HEK293T (cell line): ENCODE results near the gene TNNC2.

ENCODE experiments used
- CTCF ChIA-PET: fragments of 350-600 bp; formaldehyde crosslinking; extraction: SDS; loops from one replicate; lab custom pipeline; 2021; ENCODE audit warnings: antibody characterized with exemption, inconsistent platforms; lab: Yijun Ruan, JAX
- POLR2A ChIA-PET: fragments of 350-600 bp; formaldehyde crosslinking; extraction: SDS; loops from one replicate; lab custom pipeline; 2020; ENCODE audit warnings: antibody characterized with exemption, inconsistent platforms; lab: Yijun Ruan, JAX
- DNase-seq: peaks from one replicate; pipeline ENCODE4 v3.0.0; 2012; ENCODE audit warnings: mixed read lengths; ENCODE audit errors: extremely low spot score
- ARNT ChIP-seq: fragments of 450-650 bp; IDR thresholded peaks from 2 replicates; pipeline ENCODE4 v1.6.1; 2017; ENCODE audit warnings: mild to moderate bottlenecking
- BHLHE40 ChIP-seq: fragments of 450-650 bp; IDR thresholded peaks from 2 replicates; pipeline ENCODE4 v1.6.1; 2016; ENCODE audit warnings: mild to moderate bottlenecking, moderate library complexity, borderline replicate concordance
- CTBP1 ChIP-seq: fragments of 450-650 bp; IDR thresholded peaks from 2 replicates; pipeline ENCODE4 v1.6.1; 2016; ENCODE audit warnings: borderline replicate concordance
- ELF4 ChIP-seq: fragments of 450-650 bp; IDR thresholded peaks from 2 replicates; pipeline ENCODE4 v1.6.1; 2017; ENCODE audit warnings: antibody characterized with exemption
- FOXA1 ChIP-seq: fragments of 450-650 bp; IDR thresholded peaks from 2 replicates; pipeline ENCODE4 v1.6.1; 2016; ENCODE audit warnings: mild to moderate bottlenecking
- FOXK2 ChIP-seq: fragments of 450-650 bp; IDR thresholded peaks from 2 replicates; pipeline ENCODE4 v1.6.1; 2016; ENCODE audit warnings: mild to moderate bottlenecking
- FOXM1 ChIP-seq: fragments of 450-650 bp; IDR thresholded peaks from 2 replicates; pipeline ENCODE4 v1.6.1; 2017; ENCODE audit warnings: mild to moderate bottlenecking, borderline replicate concordance
- HDGF ChIP-seq: fragments of 450-650 bp; IDR thresholded peaks from 2 replicates; pipeline ENCODE4 v1.6.1; 2017; ENCODE audit warnings: antibody characterized with exemption, borderline replicate concordance
- L3MBTL2 ChIP-seq: fragments of 450-650 bp; conservative IDR thresholded peaks from 2 replicates; pipeline ENCODE4 v1.6.1; 2016; ENCODE audit warnings: mild to moderate bottlenecking
- LEF1 ChIP-seq: fragments of 450-650 bp; IDR thresholded peaks from 2 replicates; pipeline ENCODE4 v1.6.1; 2017; ENCODE audit warnings: mild to moderate bottlenecking, borderline replicate concordance
- NFRKB ChIP-seq: fragments of 450-650 bp; IDR thresholded peaks from 2 replicates; pipeline ENCODE4 v1.6.1; 2016; ENCODE audit warnings: mild to moderate bottlenecking, moderate library complexity
- PKNOX1 ChIP-seq: fragments of 450-650 bp; IDR thresholded peaks from 2 replicates; pipeline ENCODE4 v1.6.1; 2016
- SP1 ChIP-seq: fragments of 450-650 bp; IDR thresholded peaks from 2 replicates; pipeline ENCODE4 v1.6.1; 2017
- SUZ12 ChIP-seq: fragments of 450-650 bp; IDR thresholded peaks from 2 replicates; pipeline ENCODE4 v1.6.1; 2016; ENCODE audit warnings: mild to moderate bottlenecking
- TARDBP ChIP-seq: fragments of 450-650 bp; IDR thresholded peaks from 2 replicates; pipeline ENCODE4 v1.6.1; 2016
- ZNF384 ChIP-seq: fragments of 450-650 bp; IDR thresholded peaks from 2 replicates; pipeline ENCODE4 v1.6.1; 2016

TNNC2 gene

GRCh38 chr20:45859916-45860315 lies 32.8 kb upstream of the TNNC2 start:
- no peak for DNase-seq
- TF ChIP-seq NFRKB (no peak), FOXA1 (no peak), ELF4 (no peak), ARNT (no peak), FOXM1 (no peak)
- POLR2A ChIA-PET, result interaction anchor here (2.1 kb wide), 1 partner anchor 27 kb away, joined by 6 read pairs; the partner anchor contains the start of gene SNX21
- CTCF ChIA-PET, result no interaction called here

- POLR2A ChIA-PET, result interaction anchor here (0.9 to 2.9 kb wide), 7 partner anchors 21 to 77 kb away, joined by 3 to 9 read pairs (median 6); partner anchors contain the start of genes PCIF1, SNX21 and ZSWIM1
- DNase-seq, result peak; percentile 70
- CTCF ChIA-PET, result no interaction called here
- TF ChIP-seq L3MBTL2 (no peak; the same call in 1 of the 2 replicates), TARDBP (no peak)
Observed at GRCh38 chr20:45857882-45858216, 30.7 kb upstream of the TNNC2 start.

GRCh38 chr20:45857114-45857881 lies 30.2 kb upstream of the TNNC2 start, which contains the start of the genes ACOT8 and ZSWIM3:
Gene ACOT8, minus strand, starts transcription at chr20:45857392. Its CDS starts 77 bp downstream, at chr20:45857315.
Gene ZSWIM3, plus strand, starts transcription at chr20:45857614. Its CDS starts 212 bp downstream, at chr20:45857826.
- CTCF ChIA-PET, result no interaction called here
- TF ChIP-seq ELF4, result peak; percentile 84
- 0 out of 2 replicates have a peak, but pooled peaks have one; percentile 35 for TF ChIP-seq LEF1
- 0 out of 2 replicates have a peak, but pooled peaks have one; percentile 23 for TF ChIP-seq FOXM1
- no peak for TF ChIP-seq SUZ12
- peak; percentile 48 for TF ChIP-seq L3MBTL2
- no peak for TF ChIP-seq BHLHE40
- TF ChIP-seq HDGF, result 0 out of 2 replicates have a peak, but pooled peaks have one; percentile 32
- TF ChIP-seq PKNOX1, result peak; percentile 100
- POLR2A ChIA-PET, result interaction anchor here (0.8 to 2.9 kb wide), 13 partner anchors 13 to 77 kb away, joined by 3 to 9 read pairs (median 5); partner anchors contain the start of genes PCIF1, SNX21, UBE2C and ZSWIM1
- peak; percentile 99 for DNase-seq

GRCh38 chr20:45853484-45853883 lies 26.4 kb upstream of the TNNC2 start:
- ChIA-PET CTCF (no interaction called here), POLR2A (no interaction called here)
- DNase-seq, result no peak
- TF ChIP-seq HDGF (no peak), FOXM1 (no peak), FOXK2 (no peak), NFRKB (no peak), CTBP1 (no peak), ZNF384 (no peak), ARNT (no peak), SP1 (no peak), L3MBTL2 (no peak), FOXA1 (no peak), BHLHE40 (no peak), TARDBP (no peak)

GRCh38 chr20:45852326-45852725 lies 25.2 kb upstream of the TNNC2 start:
- TF ChIP-seq ZNF384, result no peak
- no peak for TF ChIP-seq SP1
- no peak for TF ChIP-seq TARDBP
- no peak for TF ChIP-seq HDGF
- TF ChIP-seq FOXA1, result no peak
- no peak for TF ChIP-seq ARNT
- TF ChIP-seq SUZ12, result no peak
- no peak for TF ChIP-seq BHLHE40
- no peak for TF ChIP-seq ELF4
- TF ChIP-seq FOXM1, result no peak
- no peak for TF ChIP-seq CTBP1
- TF ChIP-seq LEF1, result no peak
- TF ChIP-seq PKNOX1, result no peak
- TF ChIP-seq FOXK2, result no peak
- TF ChIP-seq NFRKB, result no peak
- TF ChIP-seq L3MBTL2, result no peak
- CTCF ChIA-PET, result interaction anchor here (0.6 kb wide), 1 partner anchor 82 kb away, joined by 3 read pairs; no protein-coding TSS in a partner anchor
- POLR2A ChIA-PET, result no interaction called here
- no peak for DNase-seq

GRCh38 chr20:45851501-45851900 lies 24.4 kb upstream of the TNNC2 start:
- ChIA-PET POLR2A (no interaction called here), CTCF (no interaction called here)
- no peak for TF ChIP-seq L3MBTL2
- no peak for TF ChIP-seq ELF4
- no peak for TF ChIP-seq NFRKB
- TF ChIP-seq FOXM1, result no peak
- TF ChIP-seq FOXA1, result no peak
- DNase-seq, result no peak

GRCh38 chr20:45850926-45851325 lies 23.8 kb upstream of the TNNC2 start:
- no peak for DNase-seq
- ChIA-PET CTCF (no interaction called here), POLR2A (no interaction called here)
- TF ChIP-seq FOXK2, result no peak
- no peak for TF ChIP-seq FOXA1
- no peak for TF ChIP-seq ZNF384
- no peak for TF ChIP-seq ELF4
- no peak for TF ChIP-seq PKNOX1
- TF ChIP-seq CTBP1, result no peak
- no peak for TF ChIP-seq HDGF
- no peak for TF ChIP-seq LEF1
- no peak for TF ChIP-seq BHLHE40
- TF ChIP-seq L3MBTL2, result no peak
- TF ChIP-seq ARNT, result no peak
- no peak for TF ChIP-seq SUZ12
- TF ChIP-seq FOXM1, result no peak
- no peak for TF ChIP-seq TARDBP
- no peak for TF ChIP-seq SP1
- TF ChIP-seq NFRKB, result no peak
